GM12878 (cell line): ENCODE results near the gene SRGAP1.

Source experiments
- CTCF ChIP-seq, 3 experiments: IDR thresholded peaks in 2 of 3; conservative IDR thresholded peaks in 1 of 3; 2 replicates each; pipeline ENCODE4 v1.5.1; 2011; ENCODE audit warnings: low read depth in 3 of 3, low read length in 3 of 3, mild to moderate bottlenecking in 3 of 3, control low read depth in 2 of 3, moderate library complexity in 2 of 3, inconsistent platforms in 1 of 3, mixed read lengths in 1 of 3; ENCODE audit not compliant: control insufficient read depth in 2 of 3, insufficient read depth in 1 of 3; ENCODE audit errors: extremely low read depth in 1 of 3
- EED ChIP-seq: sonication (generic); IDR thresholded peaks from 2 replicates; pipeline ENCODE4 v1.6.1; 2016; ENCODE audit warnings: antibody characterized with exemption, low read depth
- EZH2 ChIP-seq: IDR thresholded peaks from 2 replicates; pipeline ENCODE4 v1.6.1; 2012; ENCODE audit warnings: low read depth, mild to moderate bottlenecking, control low read depth, inconsistent platforms, low read length, borderline replicate concordance; ENCODE audit not compliant: control insufficient read depth
- HDAC2 ChIP-seq: fragments of 200-600 bp; sonication (generic); IDR thresholded peaks from 2 replicates; pipeline ENCODE4 v1.6.1; 2017
- NR2F1 ChIP-seq: fragments of 450-650 bp; conservative IDR thresholded peaks from 2 replicates; pipeline ENCODE4 v1.6.1; 2017; ENCODE audit warnings: mild to moderate bottlenecking
- SIN3A ChIP-seq: IDR thresholded peaks from 2 replicates; pipeline ENCODE4 v1.6.1; 2012; ENCODE audit warnings: low read depth, low read length, improper control_type of control experiment
- ZNF24 ChIP-seq: fragments of 450-650 bp; IDR thresholded peaks from 2 replicates; pipeline ENCODE4 v1.6.1; 2017; ENCODE audit warnings: antibody characterized with exemption, mild to moderate bottlenecking
- ZNF274 ChIP-seq: IDR thresholded peaks from one replicate; pipeline ENCODE4 v1.8.0; 2011; ENCODE audit not compliant: insufficient read length, insufficient read depth

GRCh38 chr12:63941879-63942278, 97.4 kb downstream of the SRGAP1 start:
- TF ChIP-seq HDAC2: no peak
- no peak for TF ChIP-seq ZNF24
- TF ChIP-seq SIN3A: no peak
- TF ChIP-seq NR2F1: no peak
- TF ChIP-seq CTCF (IDR thresholded peaks at IDR 0.05 in 2 of 3, conservative IDR thresholded peaks at IDR 0.05 in 1 of 3; ENCODE audit: control insufficient read depth in 2 of 3, extremely low read depth in 1 of 3, insufficient read depth in 1 of 3, low read depth in 3 of 3, low read length in 3 of 3): no peak
- TF ChIP-seq EED: no peak
- TF ChIP-seq EZH2: no peak
- no peak for TF ChIP-seq ZNF274
